Adipocyte (in vitro differentiated cells): ENCODE data around the gene IGSF21.

ENCODE experiments used
- DNase-seq: peaks from one replicate; pipeline ENCODE4 v3.0.0-alpha.2; 2015; ENCODE audit warnings: low read depth
- H3K27me3 ChIP-seq: replicated peaks from 2 replicates; pipeline ENCODE4 v1.7.0; 2013; ENCODE audit warnings: mild to moderate bottlenecking, low read length, moderate library complexity; ENCODE audit not compliant: control insufficient read depth, insufficient read depth
- H3K36me3 ChIP-seq: 2 replicates; pipeline ENCODE4 v1.7.0; 2013; ENCODE audit warnings: low read length, mild to moderate bottlenecking, moderate library complexity; ENCODE audit not compliant: control insufficient read depth, insufficient read depth, severe bottlenecking
- H3K4me1 ChIP-seq: 2 replicates; pipeline ENCODE4 v1.7.0; 2013; ENCODE audit warnings: mild to moderate bottlenecking, low read length, moderate library complexity; ENCODE audit not compliant: control insufficient read depth, insufficient read depth
- H3K4me3 ChIP-seq: 2 replicates; pipeline ENCODE4 v1.7.0; 2013; ENCODE audit warnings: mild to moderate bottlenecking, low read length, moderate library complexity
- H3K9ac ChIP-seq: 2 replicates; pipeline ENCODE4 v1.7.0; 2013; ENCODE audit warnings: mild to moderate bottlenecking, low read length, moderate library complexity
- H3K9me3 ChIP-seq: 2 replicates; pipeline ENCODE4 v1.7.0; 2013; ENCODE audit warnings: mild to moderate bottlenecking, low read length, moderate library complexity; ENCODE audit not compliant: control insufficient read depth

Gene IGSF21

GRCh38 chr1:18309552-18310155 lies 202.1 kb downstream of the IGSF21 start:
- peaks cover 26% of the 10 kb centered on the region for H3K27me3 ChIP-seq
- DNase-seq: no peak
- H3K4me1 ChIP-seq: no peaks in the 10 kb centered on the region
- H3K36me3 ChIP-seq: no peaks in the 10 kb centered on the region
- no peaks in the 10 kb centered on the region for H3K9me3 ChIP-seq
- no peak overlapping the region for H3K9ac ChIP-seq
- H3K4me3 ChIP-seq: no peak overlapping the region

GRCh38 chr1:18312961-18313360 lies 205.4 kb downstream of the IGSF21 start:
- Histone ChIP-seq H3K27me3 (peaks cover 20% of the 10 kb centered on the region), H3K4me3 (no peak overlapping the region)

GRCh38 chr1:18313523-18313922 lies 205.9 kb downstream of the IGSF21 start:
- no peak overlapping the region for H3K9ac ChIP-seq
- DNase-seq: no peak
- H3K4me3 ChIP-seq: no peak overlapping the region

More at GRCh38 chr1:18312961-18313360, 205.4 kb downstream of the IGSF21 start:
- no peak for DNase-seq
- H3K36me3 ChIP-seq: no peaks in the 10 kb centered on the region
- no peaks in the 10 kb centered on the region for H3K4me1 ChIP-seq
- H3K9ac ChIP-seq: no peak overlapping the region
- H3K9me3 ChIP-seq: no peaks in the 10 kb centered on the region

DNA sequence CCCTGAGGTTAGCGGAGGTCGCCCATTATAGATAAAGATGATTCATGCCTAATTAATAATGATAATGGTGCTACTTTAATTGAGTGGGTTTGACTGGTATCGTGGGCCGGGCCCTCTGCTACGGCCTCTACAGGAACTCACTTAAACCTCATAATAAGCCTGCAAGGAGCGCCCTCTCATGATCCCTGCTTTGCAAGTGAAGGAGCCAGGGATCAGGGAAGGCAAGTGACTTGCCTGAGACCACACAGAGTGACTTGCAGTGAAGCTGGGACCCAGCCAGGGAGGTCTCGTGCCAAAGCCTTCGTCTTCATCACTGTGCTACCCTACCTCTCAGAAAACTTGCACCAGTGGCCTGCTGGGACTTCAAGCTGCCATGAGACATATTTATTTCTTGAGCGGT lies 206.8 kb downstream of the IGSF21 start:
- Histone ChIP-seq H3K9ac (no peak overlapping the region), H3K4me3 (no peak overlapping the region), H3K27me3 (peaks cover 17% of the 10 kb centered on the region), H3K9me3 (peaks cover 9% of the 10 kb centered on the region), H3K4me1 (no peaks in the 10 kb centered on the region), H3K36me3 (no peaks in the 10 kb centered on the region)
- DNase-seq: no peak

More at GRCh38 chr1:18313523-18313922, 205.9 kb downstream of the IGSF21 start:
- Histone ChIP-seq H3K9me3 (peaks cover 1% of the 10 kb centered on the region), H3K36me3 (no peaks in the 10 kb centered on the region), H3K27me3 (peaks cover 17% of the 10 kb centered on the region), H3K4me1 (no peaks in the 10 kb centered on the region)

GRCh38 chr1:18315449-18315848 lies 207.9 kb downstream of the IGSF21 start:
- Histone ChIP-seq H3K36me3 (no peaks in the 10 kb centered on the region), H3K9ac (no peak overlapping the region), H3K4me1 (no peaks in the 10 kb centered on the region), H3K4me3 (no peak overlapping the region), H3K9me3 (peaks cover 9% of the 10 kb centered on the region), H3K27me3 (peaks cover 17% of the 10 kb centered on the region)
- DNase-seq: no peak

GRCh38 chr1:18316764-18317163 lies 209.2 kb downstream of the IGSF21 start:
- peaks cover 9% of the 10 kb centered on the region for H3K9me3 ChIP-seq
- no peak overlapping the region for H3K9ac ChIP-seq
- no peak overlapping the region for H3K4me3 ChIP-seq
- peaks cover 19% of the 10 kb centered on the region for H3K27me3 ChIP-seq
- H3K4me1 ChIP-seq: no peaks in the 10 kb centered on the region
- H3K36me3 ChIP-seq: no peaks in the 10 kb centered on the region
- no peak for DNase-seq

- Histone ChIP-seq H3K27me3 (peaks cover 16% of the 10 kb centered on the region), H3K36me3 (no peaks in the 10 kb centered on the region), H3K9me3 (peaks cover 9% of the 10 kb centered on the region), H3K4me1 (no peaks in the 10 kb centered on the region), H3K4me3 (no peak overlapping the region), H3K9ac (no peak overlapping the region)
- no peak for DNase-seq
These were observed 211.5 kb downstream of the IGSF21 start for GRCh38 chr1:18319099-18319498.

- no peaks in the 10 kb centered on the region for H3K36me3 ChIP-seq
- no peak overlapping the region for H3K9ac ChIP-seq
- H3K4me1 ChIP-seq: no peaks in the 10 kb centered on the region
- peaks cover 24% of the 10 kb centered on the region for H3K27me3 ChIP-seq
- no peak for DNase-seq
- H3K9me3 ChIP-seq: peaks cover 9% of the 10 kb centered on the region
- H3K4me3 ChIP-seq: no peak overlapping the region
These were observed 212.5 kb downstream of the IGSF21 start for GRCh38 chr1:18320051-18320450.

- Histone ChIP-seq H3K4me1 (no peaks in the 10 kb centered on the region), H3K9ac (no peak overlapping the region), H3K36me3 (no peaks in the 10 kb centered on the region), H3K9me3 (peaks cover 9% of the 10 kb centered on the region), H3K4me3 (no peak overlapping the region), H3K27me3 (peaks cover 33% of the 10 kb centered on the region)
- no peak for DNase-seq
These were observed 214.9 kb downstream of the IGSF21 start for GRCh38 chr1:18322368-18323032.

DNA sequence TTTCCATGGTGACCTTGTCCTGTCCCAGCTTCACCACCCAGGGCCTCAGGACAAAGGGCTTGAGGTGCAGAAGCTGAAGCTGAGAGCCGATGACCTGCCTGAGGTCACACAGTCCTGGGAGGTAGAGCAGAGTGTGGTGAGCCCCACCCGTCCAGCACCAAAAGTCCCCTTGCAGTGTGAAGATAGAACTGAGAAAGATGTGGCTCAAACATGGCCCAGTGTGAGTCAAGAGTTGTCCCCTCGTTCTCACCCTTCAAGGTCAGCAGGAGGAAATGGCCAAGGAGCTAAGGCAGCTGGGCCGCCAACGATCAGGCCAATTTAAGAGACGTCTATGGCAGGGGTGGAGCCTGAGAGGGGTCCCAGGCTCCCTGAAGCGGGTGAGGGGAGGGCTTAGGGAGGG lies 215.7 kb downstream of the IGSF21 start:
- Histone ChIP-seq H3K4me3 (no peak overlapping the region), H3K4me1 (no peaks in the 10 kb centered on the region), H3K36me3 (no peaks in the 10 kb centered on the region), H3K9me3 (peaks cover 9% of the 10 kb centered on the region), H3K9ac (no peak overlapping the region), H3K27me3 (peaks cover 40% of the 10 kb centered on the region)
- DNase-seq: no peak

DNA sequence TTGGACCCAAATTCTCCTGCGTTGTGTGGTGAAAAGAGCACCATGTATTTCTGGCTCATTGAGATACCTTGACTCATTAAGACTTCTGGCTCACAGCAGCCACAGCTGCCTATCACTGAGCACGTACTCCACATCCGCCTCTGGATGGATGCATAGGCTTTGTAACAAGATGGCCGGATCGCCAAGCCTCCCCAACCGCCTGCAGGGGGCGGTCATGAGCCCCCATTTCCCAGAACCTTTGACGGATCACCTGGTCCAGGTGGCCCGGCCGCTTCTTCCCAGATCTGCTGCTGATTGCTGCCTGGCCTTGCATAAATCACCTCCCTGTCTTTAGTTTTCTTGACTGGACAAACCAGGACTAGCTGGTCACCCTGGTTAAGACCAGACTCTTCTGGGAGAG lies 216.6 kb downstream of the IGSF21 start:
- H3K4me3 ChIP-seq: no peak overlapping the region
- no peak for DNase-seq
- H3K27me3 ChIP-seq: peaks cover 43% of the 10 kb centered on the region
- no peaks in the 10 kb centered on the region for H3K36me3 ChIP-seq
- no peaks in the 10 kb centered on the region for H3K4me1 ChIP-seq
- H3K9me3 ChIP-seq: peaks cover under 1% of the 10 kb centered on the region
- no peak overlapping the region for H3K9ac ChIP-seq
